NCI-H345 (cell line): ENCODE measurements around the gene FOXF1.

Experiments
- DNase-seq: peaks from one replicate; lab custom pipeline; 2025; lab: John Stamatoyannopoulos, UW

FOXF1 gene

DNA sequence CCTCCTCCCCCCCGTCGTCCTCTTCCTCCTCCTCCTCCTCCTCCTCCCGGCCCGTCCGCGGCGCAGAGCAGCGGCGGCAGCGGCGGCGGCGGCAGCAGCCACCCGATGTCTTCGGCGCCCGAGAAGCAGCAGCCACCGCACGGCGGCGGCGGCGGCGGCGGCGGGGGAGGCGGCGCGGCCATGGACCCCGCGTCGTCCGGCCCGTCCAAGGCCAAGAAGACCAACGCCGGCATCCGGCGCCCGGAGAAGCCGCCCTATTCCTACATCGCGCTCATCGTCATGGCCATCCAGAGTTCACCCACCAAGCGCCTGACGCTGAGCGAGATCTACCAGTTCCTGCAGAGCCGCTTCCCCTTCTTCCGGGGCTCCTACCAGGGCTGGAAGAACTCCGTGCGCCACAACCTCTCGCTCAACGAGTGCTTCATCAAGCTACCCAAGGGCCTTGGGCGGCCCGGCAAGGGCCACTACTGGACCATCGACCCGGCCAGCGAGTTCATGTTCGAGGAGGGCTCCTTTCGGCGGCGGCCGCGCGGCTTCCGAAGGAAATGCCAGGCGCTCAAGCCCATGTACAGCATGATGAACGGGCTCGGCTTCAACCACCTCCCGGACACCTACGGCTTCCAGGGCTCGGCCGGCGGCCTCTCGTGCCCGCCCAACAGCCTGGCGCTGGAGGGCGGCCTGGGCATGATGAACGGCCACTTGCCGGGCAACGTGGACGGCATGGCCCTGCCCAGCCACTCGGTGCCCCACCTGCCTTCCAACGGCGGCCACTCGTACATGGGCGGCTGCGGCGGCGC lies at the start of gene FOXF1:
FOXF1 (plus strand) TSS at position 63 of the 797 bp plus-strand sequence; CDS start at position 106, 43 bp downstream.
- no peak for DNase-seq

DNA sequence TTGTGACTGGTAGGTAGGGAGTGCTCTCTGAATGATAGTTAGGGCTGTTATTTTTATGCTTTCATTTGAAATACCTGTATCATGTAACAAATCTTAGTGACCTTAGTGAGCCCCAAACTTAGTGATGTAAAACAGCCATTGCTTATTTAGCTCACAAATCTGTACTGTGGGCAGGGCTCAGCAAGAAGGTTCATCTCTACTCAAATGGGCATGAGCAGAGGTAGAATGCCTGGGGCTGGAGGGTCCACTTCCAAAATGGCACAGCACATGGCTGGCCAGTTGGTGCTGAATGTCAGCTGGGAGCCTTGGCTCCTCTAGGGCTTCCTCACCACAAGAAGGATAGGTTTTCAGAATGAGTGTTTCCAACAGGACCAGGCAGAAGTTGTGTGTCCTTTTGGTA lies 49.3 kb upstream of the FOXF1 start:
- DNase-seq = no peak

DNA sequence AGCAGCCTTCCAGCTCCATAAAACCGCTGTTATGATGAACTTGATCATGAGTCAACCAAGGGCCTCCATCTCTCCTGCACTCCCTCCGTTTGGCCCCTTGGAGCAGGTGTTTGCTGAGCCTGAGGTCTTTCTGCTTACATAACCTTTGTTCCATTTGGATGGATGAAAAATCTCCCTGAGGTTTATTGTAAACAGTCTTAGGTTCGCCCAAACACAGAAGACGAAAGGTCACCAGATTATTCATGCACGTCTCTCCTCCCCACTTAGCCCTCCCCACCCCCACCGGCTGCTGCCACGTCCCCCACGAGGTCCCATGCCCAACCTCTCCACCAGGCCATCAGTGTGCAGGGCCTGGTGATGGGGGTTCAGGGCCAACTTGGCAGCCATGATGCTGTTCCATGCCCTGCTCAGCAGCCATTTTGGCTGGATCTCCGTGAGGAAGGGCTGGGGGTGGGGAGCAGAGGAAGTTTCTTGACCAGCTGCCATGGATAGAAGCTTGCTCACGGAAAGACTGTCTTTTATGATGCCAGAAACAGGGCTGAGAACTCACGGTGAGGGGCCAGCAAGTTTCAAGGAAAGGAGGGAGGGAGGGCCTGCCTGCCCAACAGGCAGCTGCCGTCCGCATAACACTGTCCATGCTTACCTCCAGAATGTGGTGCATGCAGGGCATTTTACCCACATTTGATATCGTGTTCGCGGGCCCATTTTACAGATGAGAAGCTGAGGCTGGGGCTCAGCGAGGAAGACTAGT lies 47.8 kb upstream of the FOXF1 start:
- no peak for DNase-seq

DNA sequence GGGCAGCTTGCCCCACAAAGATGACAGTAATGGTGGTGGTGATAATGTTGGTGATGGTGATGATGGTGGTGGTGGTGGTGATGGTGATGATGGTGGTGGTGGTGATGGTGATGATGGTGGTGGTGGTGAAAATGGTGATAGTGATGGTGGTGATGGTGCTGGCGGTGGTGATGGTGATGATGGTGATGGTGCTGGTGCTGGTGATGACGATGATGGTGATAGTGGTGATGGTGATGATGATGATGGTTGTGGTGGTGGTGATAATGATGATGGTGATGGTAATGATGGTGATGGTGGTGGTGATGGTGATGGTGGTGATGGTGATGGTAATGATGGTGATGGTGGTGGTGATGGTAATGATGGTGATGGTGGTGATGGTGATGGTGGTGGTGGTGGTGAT lies 46.3 kb upstream of the FOXF1 start:
- DNase-seq = no peak

DNA sequence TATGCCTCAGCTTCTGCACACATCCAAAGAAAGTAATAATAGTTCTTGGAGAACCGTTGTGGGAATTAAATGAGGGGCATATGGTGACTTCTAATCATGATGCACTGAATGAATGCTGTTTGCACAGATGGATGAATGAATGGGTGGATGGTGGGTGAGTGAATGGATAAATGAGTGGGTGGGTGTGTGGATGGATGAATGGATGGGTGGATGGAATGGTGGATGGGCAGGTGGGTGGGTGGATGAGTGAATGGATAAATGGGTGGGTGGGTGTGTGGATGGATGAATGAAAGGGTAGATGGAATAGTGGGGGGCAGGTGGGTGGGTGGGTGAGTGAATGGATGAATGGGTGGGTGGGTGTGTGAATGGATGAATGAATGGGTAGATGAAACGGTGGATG lies 44.9 kb upstream of the FOXF1 start:
- DNase-seq = no peak

GRCh38 chr16:86466696-86467406 lies 43.5 kb upstream of the FOXF1 start:
- DNase-seq = no peak

DNA sequence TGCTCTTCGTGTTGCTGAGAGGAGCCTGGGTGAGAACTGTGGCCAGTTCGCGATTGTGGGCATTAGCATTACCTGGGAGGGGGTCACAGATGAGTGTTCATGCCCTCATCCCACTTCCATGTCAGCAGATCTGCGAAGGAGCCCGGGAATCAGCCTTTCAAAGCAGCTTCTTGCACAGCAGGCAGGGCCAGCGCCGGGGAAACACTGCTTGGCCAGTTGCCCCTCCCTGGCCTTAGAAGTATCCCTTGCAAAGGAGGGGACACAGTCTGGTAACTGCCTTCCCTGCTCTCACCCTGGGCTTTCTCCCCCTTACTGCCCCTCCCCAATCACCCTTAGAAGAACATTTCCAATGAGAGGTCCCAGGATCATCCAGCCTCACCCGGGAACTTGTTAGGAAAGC lies 42.8 kb upstream of the FOXF1 start:
- DNase-seq = no peak

DNA sequence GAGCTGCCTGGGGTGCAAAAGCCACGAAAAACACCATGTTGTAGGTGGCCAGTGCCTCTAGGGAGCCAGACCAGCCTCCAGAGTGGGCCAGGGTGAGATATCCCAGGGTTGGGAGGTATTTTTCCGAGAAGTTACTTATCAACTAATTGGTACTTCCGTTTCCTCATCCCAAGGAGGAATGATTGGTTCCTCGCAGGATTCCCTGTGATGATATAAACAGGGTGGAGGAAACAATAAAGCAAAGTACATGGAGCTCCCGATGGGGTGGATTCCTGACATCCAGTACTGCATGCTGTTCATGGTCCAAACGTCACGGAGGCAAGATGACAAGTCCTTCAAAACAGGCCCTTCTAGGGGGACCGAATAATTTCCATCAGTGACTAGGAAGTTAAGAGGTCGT lies 39.4 kb upstream of the FOXF1 start:
- no peak for DNase-seq

DNA sequence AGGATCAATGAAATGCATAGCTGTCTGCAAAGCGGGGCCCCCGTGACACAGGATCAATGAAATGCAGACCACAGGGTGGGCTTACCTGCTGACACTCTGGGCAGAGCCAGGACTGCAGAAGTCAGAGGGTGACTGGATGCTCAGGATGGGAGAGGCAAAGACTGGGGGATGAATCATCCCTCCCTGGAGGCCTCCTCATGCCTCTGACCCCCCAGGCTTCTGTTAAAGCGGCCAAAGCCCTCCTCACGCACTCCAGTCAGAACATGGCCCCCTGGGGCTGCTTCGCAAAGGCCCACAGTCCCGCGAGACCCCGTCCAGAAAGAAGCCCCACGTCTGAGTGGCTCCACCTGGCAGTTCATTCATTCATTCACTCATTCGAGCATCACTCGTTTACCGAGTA lies 38.4 kb upstream of the FOXF1 start:
- no peak for DNase-seq

- no peak for DNase-seq
Measured at GRCh38 chr16:86472366-86472765, 38.0 kb upstream of the FOXF1 start.

DNA sequence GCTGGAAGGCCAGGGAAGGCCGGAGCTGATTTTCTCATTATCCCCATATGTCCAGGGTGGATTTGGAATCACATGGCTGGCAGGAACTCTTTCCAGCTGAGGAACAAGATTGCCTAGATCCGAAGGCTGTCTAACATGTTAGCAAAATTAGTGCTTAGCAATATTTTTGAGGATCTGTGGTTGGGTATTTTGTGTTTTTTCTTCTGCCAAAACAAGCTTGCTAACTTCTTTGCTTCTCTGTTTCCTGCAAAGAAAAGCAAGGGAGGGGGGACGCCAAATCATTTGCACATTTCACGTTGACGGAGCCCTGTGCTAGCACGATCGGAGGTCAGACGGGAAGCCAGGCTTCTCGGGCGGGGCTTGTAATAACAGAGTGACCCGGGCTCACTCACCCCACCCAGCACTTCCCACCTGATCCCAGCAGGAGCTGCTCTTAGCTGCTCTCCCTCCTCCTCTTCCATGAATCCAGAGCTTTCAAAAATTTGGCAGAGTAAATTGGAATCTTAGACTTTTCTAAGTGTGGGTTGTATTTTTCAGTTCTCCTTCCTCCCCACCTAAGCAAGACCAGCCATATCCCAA lies 33.3 kb upstream of the FOXF1 start:
- no peak for DNase-seq

GRCh38 chr16:86477642-86478041 lies 32.7 kb upstream of the FOXF1 start:
- no peak for DNase-seq

DNA sequence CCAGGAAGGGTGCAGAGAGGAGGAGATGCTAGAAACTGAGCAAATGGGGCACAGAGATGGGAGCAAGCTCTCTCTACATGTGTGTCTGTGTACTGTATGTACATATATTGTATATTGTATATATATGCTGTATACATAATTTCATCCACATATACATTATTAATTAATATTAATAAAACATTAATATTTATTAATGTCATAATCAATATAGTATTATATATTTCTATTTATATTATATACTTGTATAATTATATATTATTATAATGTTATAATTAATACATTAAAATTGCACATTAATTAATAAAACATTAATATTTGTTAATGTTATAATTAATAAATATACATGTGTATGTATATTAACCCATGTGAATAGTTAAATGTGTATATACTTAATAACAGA lies 31.5 kb upstream of the FOXF1 start:
- no peak for DNase-seq

DNA sequence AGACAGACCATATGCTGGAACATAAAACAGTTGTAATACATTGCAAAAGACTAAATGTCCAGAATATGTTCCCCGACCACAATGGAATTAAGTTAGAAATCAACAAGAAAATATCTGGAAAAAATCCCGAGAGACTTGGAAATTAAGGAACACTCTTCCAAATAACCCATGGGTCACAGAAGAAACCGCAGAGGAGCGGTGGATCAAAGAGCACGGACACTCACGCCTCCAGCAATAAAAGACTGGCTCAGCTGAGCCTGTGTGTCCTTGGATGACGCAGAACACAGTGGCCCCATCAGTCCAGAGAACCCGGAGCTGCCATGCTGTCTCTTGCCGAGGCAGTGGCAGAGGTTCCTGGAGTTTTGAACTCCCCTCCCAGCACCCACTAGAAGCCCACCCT lies 30.9 kb upstream of the FOXF1 start:
- DNase-seq = no peak

GRCh38 chr16:86480444-86480843 lies 29.9 kb upstream of the FOXF1 start:
- no peak for DNase-seq

GRCh38 chr16:86481607-86482006 lies 28.7 kb upstream of the FOXF1 start:
- DNase-seq = no peak

- no peak for DNase-seq
Measured at GRCh38 chr16:86484240-86484639, 26.1 kb upstream of the FOXF1 start.

DNA sequence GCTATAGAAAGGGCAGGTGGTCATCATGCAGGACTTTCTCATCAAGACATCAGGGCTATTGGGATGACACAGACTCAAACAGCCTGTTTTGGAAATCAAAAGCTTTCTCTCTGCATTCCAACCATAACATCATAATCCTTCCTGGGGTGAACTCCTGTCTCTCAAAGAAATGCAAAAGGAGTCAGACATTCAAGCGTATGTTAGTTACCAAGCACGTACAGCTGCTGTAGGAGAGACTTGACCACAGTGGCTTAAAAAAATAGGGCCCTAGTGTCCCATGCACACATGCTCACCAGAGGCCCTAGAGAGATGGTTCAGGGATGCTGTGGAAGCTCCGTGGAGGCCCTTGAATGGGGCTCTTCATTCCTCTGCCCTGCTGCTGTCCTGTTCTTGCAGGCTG lies 24.6 kb upstream of the FOXF1 start:
- DNase-seq = no peak

- no peak for DNase-seq
Measured at GRCh38 chr16:86490859-86491639, 19.3 kb upstream of the FOXF1 start.

DNA sequence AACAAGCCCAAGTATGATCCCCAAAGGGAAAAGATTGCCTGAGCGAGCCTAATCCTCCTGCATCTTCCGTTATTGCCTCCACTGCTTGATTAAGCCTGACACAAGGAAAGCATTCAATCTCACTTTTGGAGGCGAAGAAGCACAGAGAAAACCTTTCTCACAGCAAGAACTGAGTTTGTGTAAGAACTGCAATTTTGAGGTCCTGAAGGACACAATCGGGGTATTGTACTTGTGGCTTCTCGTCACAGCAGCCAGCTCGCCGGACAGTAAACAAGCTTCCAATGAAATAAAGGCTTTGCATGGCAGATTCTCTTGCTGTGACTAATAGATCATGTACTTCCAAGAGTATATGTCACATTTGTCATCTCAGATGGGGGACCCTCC lies 18.7 kb upstream of the FOXF1 start:
- no peak for DNase-seq

GRCh38 chr16:86492267-86492960 lies 17.9 kb upstream of the FOXF1 start:
- DNase-seq = no peak
